PC-3 (cell line): Measurements from ENCODE around the gene CCIN. TPM values are rescaled to one million over a fixed set of nuclear protein-coding genes. Genes with fewer than 3 reads are reported as not detected.
"Not testable (repeated sequence)": the region's sequence is repeated elsewhere in the genome, so short reads cannot be mapped to it uniquely, and the experiment has no call there.

Experiments
- ATAC-seq: fragments of 200-7000 bp; cut with Tn5 transposase; 2 replicates; pipeline ENCODE4 v1.9.1; 2020; ENCODE audit warnings: mild to moderate bottlenecking, moderate library complexity
- BruUV-seq: library from RNA; stranded (reverse); fragments of 400-500 nt; replicated peaks from 2 replicates; lab custom pipeline; 2021; lab: Mats Ljungman, UMichigan
- CTCF ChIA-PET: fragments of 300-600 bp; sonication (Branson Sonifier 250); formaldehyde crosslinking; loops from one replicate; lab custom pipeline; 2022; ENCODE audit warnings: antibody characterized with exemption; lab: Charles Lee
- POLR2A ChIA-PET: fragments of 300-600 bp; sonication (Branson Sonifier 250); formaldehyde crosslinking; loops from one replicate; lab custom pipeline; 2022; ENCODE audit warnings: antibody characterized with exemption; ENCODE audit not compliant: unreplicated experiment; lab: Charles Lee
- DNase-seq: peaks from one replicate; pipeline ENCODE4 v3.0.0-alpha.2; 2015
- H2AFZ ChIP-seq: fragments of 300-600 bp; sonication (generic); 2 replicates; pipeline ENCODE4 v1.6.0; 2016; ENCODE audit warnings: antibody characterized with exemption, low read length
- H3F3A ChIP-seq: fragments of 300-600 bp; sonication (generic); one replicate; pipeline ENCODE4 v1.6.0; 2017; ENCODE audit warnings: antibody characterized with exemption, low read length, control low read depth, mild to moderate bottlenecking; ENCODE audit not compliant: unreplicated experiment
- H3K27ac ChIP-seq: fragments of 300-600 bp; sonication (generic); 2 replicates; pipeline ENCODE4 v1.5.1; 2016; ENCODE audit warnings: mild to moderate bottlenecking, low read length
- H3K27me3 ChIP-seq: fragments of 300-600 bp; sonication (generic); 2 replicates; pipeline ENCODE4 v1.6.1; 2016; ENCODE audit warnings: low read length, mixed read lengths
- H3K36me3 ChIP-seq: fragments of 300-600 bp; sonication (generic); 2 replicates; pipeline ENCODE4 v1.6.1; 2016; ENCODE audit warnings: low read depth, mixed run types, low read length, mixed read lengths
- H3K4me1 ChIP-seq: fragments of 300-600 bp; sonication (generic); 2 replicates; pipeline ENCODE4 v1.5.1; 2016; ENCODE audit warnings: low read length; ENCODE audit not compliant: insufficient read depth
- H3K4me2 ChIP-seq: fragments of 300-600 bp; sonication (generic); 2 replicates; pipeline ENCODE4 v1.6.0; 2016; ENCODE audit warnings: low read length
- H3K4me3 ChIP-seq: fragments of 300-600 bp; sonication (generic); 2 replicates; pipeline ENCODE4 v1.5.1; 2016; ENCODE audit warnings: mild to moderate bottlenecking, low read length, mixed read lengths
- H3K79me2 ChIP-seq: fragments of 300-600 bp; sonication (generic); 2 replicates; pipeline ENCODE4 v1.6.1; 2017; ENCODE audit warnings: low read length, mixed read lengths
- H3K9ac ChIP-seq: fragments of 300-600 bp; sonication (generic); 2 replicates; pipeline ENCODE4 v1.6.0; 2016; ENCODE audit warnings: mild to moderate bottlenecking, low read length
- H3K9me2 ChIP-seq: fragments of 300-600 bp; sonication (generic); replicated peaks from 2 replicates; pipeline ENCODE4 v1.6.1; 2016; ENCODE audit warnings: mixed run types, low read length, mixed read lengths
- H3K9me3 ChIP-seq: fragments of 300-600 bp; sonication (generic); 2 replicates; pipeline ENCODE4 v1.6.1; 2016; ENCODE audit warnings: low read length, mixed read lengths
- H4K20me1 ChIP-seq: fragments of 300-600 bp; sonication (generic); 2 replicates; pipeline ENCODE4 v1.6.1; 2016; ENCODE audit warnings: low read length, mixed read lengths
- CTCF ChIP-seq: fragments of 300-600 bp; sonication (generic); conservative IDR thresholded peaks from 2 replicates; pipeline ENCODE4 v1.5.1; 2017; ENCODE audit warnings: antibody characterized with exemption, low read depth, mild to moderate bottlenecking, low read length
- EZH2 ChIP-seq: fragments of 300-600 bp; sonication (generic); IDR thresholded peaks from one replicate; pipeline ENCODE4 v1.6.1; 2017; ENCODE audit warnings: antibody characterized with exemption, mild to moderate bottlenecking, low read length; ENCODE audit not compliant: unreplicated experiment
- EZH2phosphoT487 ChIP-seq: fragments of 300-600 bp; sonication (generic); IDR thresholded peaks from 2 replicates; pipeline ENCODE4 v1.6.1; 2018; ENCODE audit warnings: mild to moderate bottlenecking, antibody characterized with exemption, low read length, borderline replicate concordance
- intact Hi-C: fragments of 100-400 bp; cut with micrococcal nuclease; formaldehyde crosslinking; loops from 2 replicates; pipeline ENCODE4 v1.9.0; 2023
- total RNA-seq: library from RNA; depleted of rRNA; stranded (reverse); fragments of >200 nt; gene quantifications from 2 replicates; pipeline ENCODE4 v1.2.3, GENCODE V29; 2014

CCIN gene
- total RNA-seq, 1 experiment from 2014 or later, result 0.22 TPM

- H3K4me3 ChIP-seq, result no peak overlapping the region
- intact Hi-C loops, result no loop called here
- H3K27me3 ChIP-seq, result no peaks in the 10 kb centered on the region
- no peaks in the 10 kb centered on the region for H3K79me2 ChIP-seq
- H3K9me2 ChIP-seq, result no peaks in the 10 kb centered on the region
- H3F3A ChIP-seq, result no peaks in the 10 kb centered on the region
- no peak overlapping the region for H2AFZ ChIP-seq
- H4K20me1 ChIP-seq, result no peaks in the 10 kb centered on the region
- H3K27ac ChIP-seq, result no peak overlapping the region
- BruUV-seq, result no TSS peak
- TF ChIP-seq CTCF (no peak), EZH2 (no peak), EZH2phosphoT487 (no peak)
- H3K4me1 ChIP-seq, result peaks cover 14% of the 10 kb centered on the region
- ATAC-seq (no peak), DNase-seq (no peak)
- no peak overlapping the region for H3K4me2 ChIP-seq
- H3K36me3 ChIP-seq, result no peaks in the 10 kb centered on the region
- no peaks in the 10 kb centered on the region for H3K9me3 ChIP-seq
- CTCF ChIA-PET, result no interaction called here
- POLR2A ChIA-PET, result no interaction called here
- H3K9ac ChIP-seq, result no peak overlapping the region
Measured at GRCh38 chr9:36129139-36129538, 40.0 kb upstream of the CCIN start.

GRCh38 chr9:36131666-36132065, 37.5 kb upstream of the CCIN start:
- CTCF ChIA-PET, result not testable (repeated sequence)
- peak overlapping the region; percentile 31 for H3K27ac ChIP-seq

GRCh38 chr9:36132086-36132485, 37.1 kb upstream of the CCIN start:
- 0 out of 2 replicates have a peak overlapping the region, but pooled peaks have one; percentile 2 for H3K4me3 ChIP-seq
- H3K27ac ChIP-seq, result peak overlapping the region; percentile 31
- no peak overlapping the region for H3K9ac ChIP-seq
- H4K20me1 ChIP-seq, result no peaks in the 10 kb centered on the region
- H3K36me3 ChIP-seq, result no peaks in the 10 kb centered on the region
- H3K4me1 ChIP-seq, result peaks cover 20% of the 10 kb centered on the region
- no peaks in the 10 kb centered on the region for H3K27me3 ChIP-seq
- no peaks in the 10 kb centered on the region for H3K9me3 ChIP-seq
- peak overlapping the region; percentile 21 for H3K4me2 ChIP-seq
- ChIA-PET CTCF (no interaction called here), POLR2A (no interaction called here)
- no peaks in the 10 kb centered on the region for H3K9me2 ChIP-seq
- TF ChIP-seq EZH2phosphoT487, result no peak
- TF ChIP-seq EZH2, result no peak
- TF ChIP-seq CTCF, result no peak
- DNase-seq (peak; percentile 71), ATAC-seq (no peak; the same call in 1 of the 2 replicates)
- no TSS peak for BruUV-seq
- H3F3A ChIP-seq, result no peaks in the 10 kb centered on the region
- intact Hi-C loops, result no loop called here
- no peaks in the 10 kb centered on the region for H3K79me2 ChIP-seq
- H2AFZ ChIP-seq, result no peak overlapping the region

More at GRCh38 chr9:36131666-36132065, 37.5 kb upstream of the CCIN start:
- H3K27me3 ChIP-seq, H2AFZ ChIP-seq, H4K20me1 ChIP-seq, BruUV-seq, POLR2A ChIA-PET, H3K9me2 ChIP-seq, H3K9me3 ChIP-seq, DNase-seq, intact Hi-C loops, H3F3A ChIP-seq, ATAC-seq, H3K36me3 ChIP-seq, H3K9ac ChIP-seq, H3K79me2 ChIP-seq: not testable (repeated sequence)
- Histone ChIP-seq H3K4me1 (peaks cover 19% of the 10 kb centered on the region), H3K4me3 (0 out of 2 replicates have a peak overlapping the region, but pooled peaks have one; percentile 2), H3K4me2 (peak overlapping the region; percentile 21; the same call in 1 of the 2 replicates)
